Measurements from ENCODE around the gene ICOS. TPM values are rescaled to one million over a fixed set of nuclear protein-coding genes. Genes with fewer than 3 reads are reported as not detected.

ICOS gene
- total and polyA plus RNA-seq, 10 of the 15 experiments (the other 5 are each of a cell fraction or from before 2014, with no cell fraction given) = 0.47 to 36.0 (median 0.87) TPM

DNA sequence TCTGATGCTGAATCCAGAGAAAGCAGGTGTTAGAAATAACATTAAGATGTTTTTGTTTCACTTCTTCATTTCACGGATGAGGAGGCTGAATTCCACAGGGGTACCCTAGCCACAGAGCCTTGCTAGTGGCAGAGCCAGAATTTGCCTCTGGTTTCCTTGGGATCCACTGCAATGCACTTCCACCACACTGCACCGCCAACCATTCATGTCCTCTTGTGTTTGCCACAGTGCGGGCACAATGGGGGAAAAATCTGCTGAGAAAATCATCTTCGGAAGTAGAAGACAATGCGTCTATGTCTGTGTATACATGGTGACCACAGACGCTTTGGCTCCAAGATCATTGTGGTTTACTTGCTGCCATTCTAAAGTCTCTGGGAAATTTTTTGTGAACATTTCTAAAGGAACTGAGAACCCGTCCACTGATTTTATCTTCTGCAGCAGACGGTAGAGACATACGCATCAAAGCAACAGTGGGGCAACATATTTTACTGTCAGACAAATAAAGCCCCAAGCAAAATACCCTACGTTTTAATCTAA lies 14.9 kb downstream of the ICOS start (continued):
- no peak for TF ChIP-seq NR2C1 (IDR thresholded peaks at IDR 0.05)

DNA sequence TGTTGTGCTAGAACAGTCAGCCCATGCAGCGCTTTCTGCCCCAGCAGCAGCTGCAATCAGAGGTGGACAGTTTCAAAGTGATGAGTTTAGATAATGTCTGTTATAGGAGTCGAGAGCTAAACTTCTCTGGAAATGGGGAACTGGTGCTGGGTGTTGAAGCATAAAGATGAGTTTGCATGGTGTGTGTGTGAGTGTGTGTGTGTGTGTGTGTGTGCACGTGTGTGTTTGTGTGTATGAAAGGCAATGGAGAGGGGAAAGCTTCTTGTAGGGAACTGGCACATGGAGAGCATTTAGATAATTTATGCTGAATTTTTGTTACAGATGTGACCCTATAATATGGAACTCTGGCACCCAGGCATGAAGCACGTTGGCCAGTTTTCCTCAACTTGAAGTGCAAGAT lies 22.7 kb downstream of the ICOS start:
- RAD21 ChIA-PET (ENCODE audit: unreplicated experiment) = no interaction called here
- no peak overlapping the region for H3K9ac ChIP-seq (ENCODE audit: control insufficient read depth, insufficient read depth, low read length)
- BruUV-seq (replicated peaks) = no TSS peak
- no peaks in the 10 kb centered on the region for H3K36me3 ChIP-seq (ENCODE audit: control insufficient read depth in 2 of 2, insufficient read depth in 2 of 2, low read length in 1 of 2)
- no peaks in the 10 kb centered on the region for H3K4me1 ChIP-seq (ENCODE audit: control insufficient read depth, insufficient read depth, low read length)
- H3K79me2 ChIP-seq (ENCODE audit: control insufficient read depth, insufficient read depth, low read length) = no peaks in the 10 kb centered on the region
- TF ChIP-seq PML (IDR thresholded peaks at IDR 0.05; ENCODE audit: low read length) = no peak
- no peak for TF ChIP-seq SMAD5 (IDR thresholded peaks at IDR 0.05; ENCODE audit: low read depth)
- TF ChIP-seq MEF2A (IDR thresholded peaks at IDR 0.05; ENCODE audit: insufficient read depth, low read depth, low read length) = no peak
- TF ChIP-seq IKZF2 (IDR thresholded peaks at IDR 0.05) = no peak
- TF ChIP-seq, protein P1, sequence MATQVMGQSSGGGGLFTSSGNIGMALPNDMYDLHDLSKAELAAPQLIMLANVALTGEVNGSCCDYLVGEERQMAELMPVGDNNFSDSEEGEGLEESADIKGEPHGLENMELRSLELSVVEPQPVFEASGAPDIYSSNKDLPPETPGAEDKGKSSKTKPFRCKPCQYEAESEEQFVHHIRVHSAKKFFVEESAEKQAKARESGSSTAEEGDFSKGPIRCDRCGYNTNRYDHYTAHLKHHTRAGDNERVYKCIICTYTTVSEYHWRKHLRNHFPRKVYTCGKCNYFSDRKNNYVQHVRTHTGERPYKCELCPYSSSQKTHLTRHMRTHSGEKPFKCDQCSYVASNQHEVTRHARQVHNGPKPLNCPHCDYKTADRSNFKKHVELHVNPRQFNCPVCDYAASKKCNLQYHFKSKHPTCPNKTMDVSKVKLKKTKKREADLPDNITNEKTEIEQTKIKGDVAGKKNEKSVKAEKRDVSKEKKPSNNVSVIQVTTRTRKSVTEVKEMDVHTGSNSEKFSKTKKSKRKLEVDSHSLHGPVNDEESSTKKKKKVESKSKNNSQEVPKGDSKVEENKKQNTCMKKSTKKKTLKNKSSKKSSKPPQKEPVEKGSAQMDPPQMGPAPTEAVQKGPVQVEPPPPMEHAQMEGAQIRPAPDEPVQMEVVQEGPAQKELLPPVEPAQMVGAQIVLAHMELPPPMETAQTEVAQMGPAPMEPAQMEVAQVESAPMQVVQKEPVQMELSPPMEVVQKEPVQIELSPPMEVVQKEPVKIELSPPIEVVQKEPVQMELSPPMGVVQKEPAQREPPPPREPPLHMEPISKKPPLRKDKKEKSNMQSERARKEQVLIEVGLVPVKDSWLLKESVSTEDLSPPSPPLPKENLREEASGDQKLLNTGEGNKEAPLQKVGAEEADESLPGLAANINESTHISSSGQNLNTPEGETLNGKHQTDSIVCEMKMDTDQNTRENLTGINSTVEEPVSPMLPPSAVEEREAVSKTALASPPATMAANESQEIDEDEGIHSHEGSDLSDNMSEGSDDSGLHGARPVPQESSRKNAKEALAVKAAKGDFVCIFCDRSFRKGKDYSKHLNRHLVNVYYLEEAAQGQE (IDR thresholded peaks at IDR 0.05; ENCODE audit: low read depth, low read length) = no peak
- no peak for TF ChIP-seq RELA (IDR thresholded peaks at IDR 0.05; ENCODE audit: borderline replicate concordance, partially characterized antibody)
- TF ChIP-seq EED (IDR thresholded peaks at IDR 0.05; ENCODE audit: low read depth) = no peak
- no peak for TF ChIP-seq ETV6 (conservative IDR thresholded peaks at IDR 0.05 in 1 of 2, IDR thresholded peaks at IDR 0.05 in 1 of 2; ENCODE audit: borderline replicate concordance in 1 of 2, low read depth in 1 of 2)
- no peak for TF ChIP-seq EP300 (IDR thresholded peaks at IDR 0.05; ENCODE audit: borderline replicate concordance in 1 of 2, control insufficient read depth in 1 of 2, low read depth in 2 of 2, low read length in 2 of 2)
- TF ChIP-seq YBX1 (IDR thresholded peaks at IDR 0.05) = no peak
- no peak for TF ChIP-seq SMAD1 (IDR thresholded peaks at IDR 0.05; ENCODE audit: low read depth, partially characterized antibody)
- no peak for TF ChIP-seq ZNF622 (IDR thresholded peaks at IDR 0.05)
- TF ChIP-seq RAD51 (IDR thresholded peaks at IDR 0.05) = no peak
- TF ChIP-seq HSF1 (IDR thresholded peaks at IDR 0.05; ENCODE audit: low read depth, low read length) = no peak
- TF ChIP-seq MXI1 (IDR thresholded peaks at IDR 0.05; ENCODE audit: low read depth, low read length) = no peak
- no peak overlapping the region for H3K27ac ChIP-seq (ENCODE audit: control insufficient read depth, insufficient read depth)
- CTCF ChIA-PET = no interaction called here
- in situ Hi-C loops (cut with MboI) (no loop called here), intact Hi-C loops (cut with micrococcal nuclease; ENCODE audit: unreplicated experiment) (no loop called here)
- ATAC-seq (no peak), FAIRE-seq (no peak), DNase-seq (ENCODE audit: low read depth, low spot score) (no peak)
- no peaks in the 10 kb centered on the region for H4K20me1 ChIP-seq (ENCODE audit: control insufficient read depth, insufficient read depth)
- no peak overlapping the region for H3K4me3 ChIP-seq
- no peaks in the 10 kb centered on the region for H3K9me3 ChIP-seq (replicated peaks; ENCODE audit: control insufficient read depth, insufficient read depth, low read length)
- no peak overlapping the region for H2AFZ ChIP-seq (ENCODE audit: control insufficient read depth, low read depth, low read length)
- SMC1A ChIA-PET (ENCODE audit: uncharacterized antibody, unreplicated experiment) = no interaction called here
- POLR2A ChIA-PET = no interaction called here
- H3K4me2 ChIP-seq (ENCODE audit: control insufficient read depth, insufficient read depth) = no peak overlapping the region
- 31% methylated on average over 4 of the region's 4 CpGs for WGBS (ENCODE audit: insufficient coverage, insufficient replicate concordance, low lambda C conversion rate, missing lambda C conversion rate)
- H3K27me3 ChIP-seq (replicated peaks in 1 of 2; ENCODE audit: control insufficient read depth in 2 of 2, insufficient read depth in 2 of 2, low read length in 1 of 2) = no peaks in the 10 kb centered on the region; a peak in 3 of 4 replicates

Data from GM12878 (cell line).